ENCODE data around the gene MAN2B2. TPM values are rescaled to one million over a fixed set of nuclear protein-coding genes. Genes with fewer than 3 reads are reported as not detected.

MAN2B2 gene
- total RNA-seq, 1 experiment from 2014 or later: 5.9 TPM

DNA sequence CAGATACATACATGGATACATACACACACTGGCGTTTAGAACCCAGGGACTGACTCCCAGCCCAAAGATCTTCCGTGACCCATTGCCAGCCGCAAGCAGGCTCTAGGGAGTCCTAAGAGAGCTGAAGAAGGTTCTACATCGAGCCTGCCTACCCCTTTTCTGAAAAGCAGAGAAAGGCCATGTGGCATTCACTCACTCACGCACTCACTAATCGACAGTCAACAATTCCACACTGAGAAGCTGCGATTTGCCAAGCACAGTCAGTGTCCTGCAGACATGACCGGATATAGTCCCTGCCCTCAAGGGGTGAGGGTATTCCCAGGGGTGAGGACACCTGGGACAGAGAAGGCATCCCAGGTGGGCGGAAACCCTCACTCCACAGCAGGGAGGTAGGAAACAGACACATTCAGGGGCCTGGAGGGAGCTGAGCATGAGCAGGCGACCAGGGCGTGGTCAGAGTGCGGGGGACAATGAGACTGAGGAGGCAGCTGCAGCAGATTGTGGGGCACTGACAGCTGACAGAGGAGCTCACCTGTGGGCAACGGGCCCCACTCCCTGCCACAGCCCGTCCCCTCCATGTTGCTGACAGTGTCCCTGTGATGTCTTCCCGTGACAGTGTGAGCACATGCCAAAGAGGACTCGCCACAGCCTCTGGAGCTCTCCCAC lies 13.2 kb upstream of the MAN2B2 start:
- TF ChIP-seq, protein P1, sequence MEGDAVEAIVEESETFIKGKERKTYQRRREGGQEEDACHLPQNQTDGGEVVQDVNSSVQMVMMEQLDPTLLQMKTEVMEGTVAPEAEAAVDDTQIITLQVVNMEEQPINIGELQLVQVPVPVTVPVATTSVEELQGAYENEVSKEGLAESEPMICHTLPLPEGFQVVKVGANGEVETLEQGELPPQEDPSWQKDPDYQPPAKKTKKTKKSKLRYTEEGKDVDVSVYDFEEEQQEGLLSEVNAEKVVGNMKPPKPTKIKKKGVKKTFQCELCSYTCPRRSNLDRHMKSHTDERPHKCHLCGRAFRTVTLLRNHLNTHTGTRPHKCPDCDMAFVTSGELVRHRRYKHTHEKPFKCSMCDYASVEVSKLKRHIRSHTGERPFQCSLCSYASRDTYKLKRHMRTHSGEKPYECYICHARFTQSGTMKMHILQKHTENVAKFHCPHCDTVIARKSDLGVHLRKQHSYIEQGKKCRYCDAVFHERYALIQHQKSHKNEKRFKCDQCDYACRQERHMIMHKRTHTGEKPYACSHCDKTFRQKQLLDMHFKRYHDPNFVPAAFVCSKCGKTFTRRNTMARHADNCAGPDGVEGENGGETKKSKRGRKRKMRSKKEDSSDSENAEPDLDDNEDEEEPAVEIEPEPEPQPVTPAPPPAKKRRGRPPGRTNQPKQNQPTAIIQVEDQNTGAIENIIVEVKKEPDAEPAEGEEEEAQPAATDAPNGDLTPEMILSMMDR (conservative IDR thresholded peaks at IDR 0.05): no peak
- no peak overlapping the region for H4K91ac ChIP-seq (ENCODE audit: insufficient read length, low read depth, low read length)
- Mint-ChIP-seq H3K4me3 (peak overlapping the region in 1 of 2 experiments; percentile 68; a peak in 2 of 5 replicates), H3K27me3 (ENCODE audit: low read depth) (peaks cover 94% of the 10 kb centered on the region), H3K9me3 (no peaks in the 10 kb centered on the region), H3K36me3 (ENCODE audit: insufficient read depth in 1 of 3, low read depth in 3 of 3) (no peaks in the 10 kb centered on the region; a peak in 1 of 7 replicates), H3K27ac (no peak overlapping the region), H3K4me1 (peaks cover 6 to 17% of the 10 kb centered on the region in 2 experiments; a peak in 2 of 4 replicates)
- no peak overlapping the region for H2BK12ac ChIP-seq (ENCODE audit: insufficient read length, low read depth, low read length)
- H3K79me2 ChIP-seq (ENCODE audit: insufficient read depth, low read length): no peaks in the 10 kb centered on the region
- no peak overlapping the region for H2BK5ac ChIP-seq (ENCODE audit: insufficient read length, low read length)
- no peak overlapping the region for H3K9ac ChIP-seq (ENCODE audit: extremely low read depth, insufficient read length, low read length)
- no peak overlapping the region for H2AK5ac ChIP-seq (ENCODE audit: insufficient read length, low read length)
- no peak overlapping the region for H3K27ac ChIP-seq (ENCODE audit: insufficient read length, low read depth, low read length)
- H3K4ac ChIP-seq (ENCODE audit: low read depth, low read length): no peak overlapping the region
- H4K20me1 ChIP-seq (ENCODE audit: control insufficient read depth, insufficient read depth, insufficient read length): no peaks in the 10 kb centered on the region
- no peak overlapping the region for H2BK20ac ChIP-seq (ENCODE audit: low read depth, low read length, poor library complexity, severe bottlenecking)
- peaks cover 35% of the 10 kb centered on the region for H3K27me3 ChIP-seq (ENCODE audit: insufficient read depth, low read length)
- peaks cover 4% of the 10 kb centered on the region for H3K23me2 ChIP-seq (ENCODE audit: insufficient read length, low read depth, low read length, poor library complexity, severe bottlenecking)
- H3K4me2 ChIP-seq (ENCODE audit: insufficient read depth, insufficient read length, low read length): no peak overlapping the region
- H2AFZ ChIP-seq (ENCODE audit: low read length): no peak overlapping the region
- H3T11ph ChIP-seq (ENCODE audit: low read length): no peak overlapping the region
- H3K18ac ChIP-seq (ENCODE audit: insufficient read length, low read depth, low read length): no peak overlapping the region
- H4K8ac ChIP-seq (replicated peaks; ENCODE audit: insufficient read length, low read depth, low read length): no peak overlapping the region
- no peak overlapping the region for H3K14ac ChIP-seq (ENCODE audit: insufficient read depth, low read length)
- H3K79me1 ChIP-seq (ENCODE audit: insufficient read depth, low read depth, low read length, poor library complexity, severe bottlenecking): no peaks in the 10 kb centered on the region
- no peak overlapping the region for H3K23ac ChIP-seq (ENCODE audit: insufficient read length, low read depth, low read length)
- no peak overlapping the region for H3K56ac ChIP-seq (ENCODE audit: insufficient read length, low read depth, low read length)
- H2BK15ac ChIP-seq (ENCODE audit: low read depth, low read length): no peak overlapping the region
- DNase-seq: no peak
- H4K5ac ChIP-seq (ENCODE audit: insufficient read length, low read depth, low read length): no peak overlapping the region
- H3K4me1 ChIP-seq (ENCODE audit: insufficient read depth, low read length): no peaks in the 10 kb centered on the region
- H3K9me3 ChIP-seq (ENCODE audit: control insufficient read depth, low read depth, low read length): no peaks in the 10 kb centered on the region
- H2BK120ac ChIP-seq (ENCODE audit: low read depth, low read length, poor library complexity, severe bottlenecking): no peak overlapping the region
- WGBS (ENCODE audit: extremely low coverage, insufficient read length, low lambda C conversion rate): no CpG with 5 or more reads among the region's 16 CpGs

All from H9 (cell line).